ENCODE data around the gene DSCAM.
"Not testable (repeated sequence)": the region's sequence is repeated elsewhere in the genome, so short reads cannot be mapped to it uniquely, and the experiment has no call there.

Gene DSCAM

DNA sequence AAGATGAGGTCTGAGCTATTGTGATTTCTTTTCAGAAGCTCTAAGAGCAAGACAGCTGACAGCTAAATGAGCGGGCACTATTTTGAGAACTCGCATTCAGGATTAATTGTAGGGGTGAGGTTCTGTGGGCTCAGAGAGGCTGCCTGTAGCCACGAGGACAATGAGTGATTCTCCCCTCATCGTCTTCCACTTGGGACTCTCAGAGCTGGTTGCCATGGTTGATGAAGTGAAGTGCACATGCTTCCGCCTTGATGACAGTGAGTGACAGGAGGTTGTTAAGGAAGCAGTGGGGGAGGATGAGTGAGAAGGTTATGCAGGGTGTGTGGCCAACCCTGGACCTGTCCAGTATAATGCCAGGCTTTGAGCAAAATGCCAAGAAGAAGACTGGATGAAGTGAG lies 638.0 kb downstream of the DSCAM start:
- DNase-seq = no peak

DNA sequence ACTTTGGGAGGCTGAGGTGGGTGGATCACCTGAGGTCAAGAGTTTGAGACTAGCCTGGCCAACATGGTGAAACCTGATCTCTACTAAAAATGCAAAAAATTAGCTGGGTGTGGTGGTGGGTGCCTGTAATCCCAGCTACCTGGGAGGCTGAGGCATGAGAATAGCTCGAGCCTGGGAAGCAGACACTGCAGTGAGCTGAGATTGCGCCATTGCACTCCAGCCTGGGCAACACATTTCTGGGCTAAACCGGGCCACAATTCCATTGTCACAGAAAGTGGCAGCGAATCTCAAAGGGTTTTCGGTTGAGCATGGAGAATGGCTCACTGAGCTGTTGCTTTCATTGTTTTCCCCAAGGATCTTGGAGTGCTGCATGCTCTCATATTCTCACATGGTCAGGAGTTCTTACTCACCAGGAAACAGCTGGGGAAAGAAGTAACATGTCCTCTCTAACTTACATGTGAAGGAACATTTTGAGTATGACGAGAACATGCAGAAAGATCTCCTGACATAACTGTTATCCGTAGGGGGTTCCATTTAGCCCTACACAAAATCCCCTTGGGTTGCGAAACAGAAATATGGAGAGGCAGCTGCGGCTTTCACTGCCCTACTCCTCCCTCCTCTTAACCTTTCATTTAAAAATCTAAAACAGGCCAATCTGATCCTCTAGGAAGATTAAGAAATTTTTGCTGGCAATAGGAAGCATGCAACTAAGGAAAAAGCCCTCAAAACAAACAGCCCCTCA lies 638.6 kb downstream of the DSCAM start:
- no peak for DNase-seq

DNA sequence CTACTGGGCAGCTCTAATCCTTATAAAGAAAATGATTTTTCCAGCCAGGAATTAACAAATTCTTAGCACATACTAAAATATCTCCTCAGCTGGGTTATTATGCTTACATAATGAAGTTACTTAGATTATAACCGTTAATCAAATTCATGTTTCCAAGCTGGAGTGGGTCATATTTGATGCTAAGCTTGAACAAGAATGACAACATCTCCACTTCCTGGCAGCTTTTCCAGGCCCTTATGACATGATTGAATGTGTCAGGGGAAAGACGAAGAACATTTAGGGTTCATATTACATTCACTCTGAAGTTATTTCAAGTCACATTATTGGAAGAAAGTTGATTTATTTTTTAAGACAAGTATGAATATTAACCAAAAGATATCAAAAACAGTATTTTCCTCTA lies 646.0 kb downstream of the DSCAM start:
- no peak for DNase-seq

DNA sequence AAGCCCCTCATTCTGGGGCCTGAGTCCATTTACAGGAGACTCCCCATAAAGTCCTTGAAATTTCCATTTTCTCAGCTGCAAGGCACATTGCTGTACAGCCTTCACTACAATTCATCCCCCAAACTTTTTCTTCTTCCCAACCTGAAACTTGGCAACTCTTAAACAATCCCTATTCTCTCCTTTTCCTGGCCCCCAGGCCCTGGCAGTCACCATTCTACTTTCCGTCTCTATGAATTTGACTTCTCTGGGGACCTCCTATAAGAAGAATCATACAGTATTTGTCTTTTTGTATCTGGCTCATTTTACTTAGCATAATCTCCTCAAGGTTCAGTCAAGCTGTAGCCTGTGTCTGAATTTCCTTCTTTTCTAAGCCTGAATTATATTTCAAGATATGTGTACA lies 646.8 kb downstream of the DSCAM start:
- DNase-seq = no peak

DNA sequence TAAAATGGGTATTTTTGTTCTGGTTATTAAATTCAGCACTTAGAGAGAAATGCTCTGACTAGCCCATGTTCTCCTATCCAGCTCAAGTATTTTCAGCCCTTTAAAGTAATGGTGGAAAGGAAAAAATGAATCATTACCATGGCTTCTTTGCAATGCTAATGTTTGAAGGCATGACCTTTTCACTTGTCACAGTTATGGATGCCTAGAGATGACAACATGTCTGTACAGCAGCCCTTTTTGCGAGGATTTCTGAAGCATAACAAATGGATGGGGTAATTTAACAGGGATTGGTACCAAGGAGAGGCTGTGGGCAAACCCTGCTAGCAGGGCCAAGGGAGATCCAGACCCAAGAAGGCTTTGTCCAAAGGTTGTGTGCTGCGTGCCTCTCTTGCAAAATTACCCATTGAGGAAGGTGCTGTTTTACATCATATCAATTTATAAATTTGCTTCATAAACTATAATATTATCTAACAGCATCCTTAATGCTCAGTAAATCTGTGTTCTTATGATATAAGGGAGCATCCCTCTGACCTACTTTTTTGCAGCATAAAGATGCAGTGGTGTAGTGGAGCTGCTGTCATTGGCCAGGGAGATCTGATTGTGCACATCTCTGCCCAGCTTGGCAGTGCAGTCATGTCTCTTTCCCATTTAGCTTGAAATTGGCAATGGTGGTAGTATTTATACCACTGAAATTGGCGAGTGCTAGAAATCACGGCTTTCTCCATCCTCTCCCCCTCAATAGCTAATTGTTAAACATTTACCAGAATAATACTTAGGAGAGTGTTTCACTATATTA lies 652.6 kb downstream of the DSCAM start:
- DNase-seq = no peak

DNA sequence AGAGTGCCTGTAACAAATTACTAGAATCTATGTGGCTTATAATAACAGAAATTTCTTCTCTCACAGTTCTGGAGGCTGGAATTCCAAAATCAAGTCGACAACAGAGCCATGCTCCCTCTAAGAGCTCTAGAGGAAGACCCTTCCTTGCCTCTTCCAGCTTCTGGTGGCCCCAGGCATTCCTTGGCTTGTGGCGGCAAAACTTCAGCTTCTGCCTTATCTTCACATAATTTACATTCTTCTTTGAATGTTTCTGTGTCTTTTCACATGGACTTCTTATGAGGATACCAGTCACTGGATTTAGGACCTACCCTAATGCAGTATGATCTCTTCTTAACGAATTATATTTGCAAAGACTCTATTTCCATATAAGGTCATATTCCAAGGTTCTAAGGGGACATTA lies 655.3 kb downstream of the DSCAM start:
- no peak for DNase-seq

DNA sequence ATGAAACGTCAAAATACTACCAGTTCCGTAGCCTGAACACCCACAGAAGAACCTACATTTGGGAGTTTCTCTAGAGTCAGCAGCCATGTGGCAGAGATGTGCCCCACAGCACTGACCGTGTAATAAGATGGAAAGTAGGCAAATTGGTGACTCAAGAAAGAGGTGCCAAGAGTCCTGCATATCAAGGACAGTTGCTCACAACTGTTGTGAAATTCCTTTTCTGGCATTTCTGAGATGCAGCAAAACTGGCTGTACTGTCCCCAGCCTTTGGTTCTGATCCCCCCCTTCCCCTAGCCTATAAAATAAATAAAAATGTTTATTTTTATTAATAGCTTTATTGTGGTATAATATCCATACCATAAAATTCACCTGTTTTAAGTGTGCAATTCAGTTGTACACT lies 655.8 kb downstream of the DSCAM start:
- no peak for DNase-seq

DNA sequence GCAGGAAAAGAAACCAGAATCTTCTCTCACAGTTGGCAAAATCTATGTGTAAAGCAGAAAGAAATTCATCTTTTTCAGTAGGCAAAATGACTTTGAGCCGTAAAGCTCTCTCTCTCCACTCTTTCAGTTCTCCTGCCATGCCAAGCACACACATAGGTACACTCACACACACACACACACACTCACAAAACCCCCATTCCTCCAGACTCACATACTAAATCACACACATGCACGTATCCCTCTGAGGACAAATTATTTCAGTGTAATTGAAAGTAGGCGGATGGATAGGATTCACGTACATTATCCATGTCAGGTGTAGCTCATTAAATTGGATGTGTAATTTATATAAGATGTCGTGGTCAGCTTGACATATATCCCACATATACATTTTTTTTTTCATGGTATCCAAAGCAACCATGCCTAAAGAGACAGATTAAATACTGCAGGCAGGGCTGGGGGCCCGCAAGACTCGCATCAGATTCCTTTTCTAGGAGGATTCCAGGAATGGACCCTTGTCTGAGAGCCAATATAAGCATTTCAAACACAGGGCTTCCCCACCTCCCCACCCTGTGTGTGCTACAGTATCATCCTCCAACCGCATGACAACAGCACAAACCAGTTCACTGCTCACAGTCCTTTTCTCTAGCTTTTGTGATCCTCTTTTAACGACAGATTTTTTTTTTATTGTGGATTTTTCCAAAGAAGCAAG lies 658.9 kb downstream of the DSCAM start:
- DNase-seq = no peak

DNA sequence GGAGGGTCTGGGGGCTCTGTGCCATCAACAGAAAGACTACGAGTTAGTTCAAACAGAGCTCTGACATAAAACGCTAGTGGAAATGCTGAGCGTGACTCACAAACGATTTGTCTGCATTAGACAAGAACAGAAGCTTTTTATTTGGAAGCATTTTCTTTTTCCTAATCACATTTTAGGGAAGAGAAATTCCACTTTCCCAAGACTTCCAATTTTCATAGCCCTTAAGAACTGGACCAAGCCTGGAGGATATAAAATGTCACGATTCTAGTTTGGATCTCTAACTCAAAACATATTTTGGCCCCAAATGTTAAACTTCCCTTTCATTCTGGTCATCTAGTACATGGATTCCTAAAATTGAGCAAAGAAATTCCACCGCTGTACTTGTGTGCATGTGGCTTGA lies 659.7 kb downstream of the DSCAM start:
- no peak for DNase-seq

DNA sequence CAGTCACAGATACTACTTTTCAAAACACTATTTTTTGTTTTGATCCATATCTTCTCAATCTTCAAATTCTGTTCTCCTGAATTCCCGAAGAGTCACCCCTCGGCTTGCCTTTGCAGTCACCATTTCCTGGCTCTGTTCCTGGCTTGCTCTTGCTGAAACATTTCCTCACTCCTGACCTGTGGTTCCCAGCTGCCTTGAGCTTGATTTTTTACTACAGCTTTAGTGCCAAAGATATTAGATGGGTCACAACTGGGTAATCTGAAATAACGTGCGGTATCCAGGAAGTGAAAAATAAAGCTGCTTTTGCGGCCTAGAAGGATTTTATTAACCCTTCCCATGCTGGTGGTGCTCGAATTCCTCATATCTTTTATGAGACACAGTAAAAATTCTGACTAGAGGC lies 660.9 kb downstream of the DSCAM start:
- peak; percentile 50 for DNase-seq

DNA sequence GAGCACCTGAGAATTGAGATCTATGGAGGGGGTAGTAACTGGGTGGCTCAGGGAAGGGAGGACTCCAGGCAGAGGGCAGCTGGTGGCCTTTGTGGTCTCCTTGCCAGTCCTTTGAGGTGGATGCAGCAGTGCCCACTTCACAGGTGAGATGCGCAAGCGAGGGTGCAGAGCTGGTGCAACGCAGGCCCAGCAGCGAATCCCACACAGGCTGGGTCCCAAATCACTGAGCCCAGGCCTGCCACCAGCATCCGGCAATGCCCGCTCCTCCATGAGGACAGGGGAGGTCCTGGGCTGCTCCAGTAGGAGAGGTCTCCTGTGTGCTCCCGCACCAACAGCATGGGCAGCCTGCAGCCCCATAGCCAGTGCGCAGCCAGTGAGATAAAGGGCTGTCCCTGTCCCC lies 661.8 kb downstream of the DSCAM start:
- no peak for DNase-seq

DNA sequence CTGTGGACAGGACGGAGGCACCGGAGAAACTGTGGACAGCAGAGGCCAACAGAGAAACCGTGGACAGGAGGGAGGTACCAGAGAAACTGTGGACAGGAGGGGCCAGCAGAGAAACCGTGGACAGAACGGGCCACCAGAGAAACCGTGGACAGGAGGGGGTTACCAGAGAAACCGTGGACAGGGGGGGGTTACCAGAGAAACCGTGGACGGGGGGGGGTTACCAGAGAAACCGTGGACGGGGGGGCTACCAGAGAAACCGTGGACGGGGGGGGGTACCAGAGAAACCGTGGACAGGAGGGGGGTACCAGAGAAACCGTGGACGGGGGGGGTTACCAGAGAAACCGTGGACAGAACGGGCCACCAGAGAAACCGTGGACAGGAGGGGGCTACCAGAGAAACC lies 664.5 kb downstream of the DSCAM start:
- DNase-seq = not testable (repeated sequence)

DNA sequence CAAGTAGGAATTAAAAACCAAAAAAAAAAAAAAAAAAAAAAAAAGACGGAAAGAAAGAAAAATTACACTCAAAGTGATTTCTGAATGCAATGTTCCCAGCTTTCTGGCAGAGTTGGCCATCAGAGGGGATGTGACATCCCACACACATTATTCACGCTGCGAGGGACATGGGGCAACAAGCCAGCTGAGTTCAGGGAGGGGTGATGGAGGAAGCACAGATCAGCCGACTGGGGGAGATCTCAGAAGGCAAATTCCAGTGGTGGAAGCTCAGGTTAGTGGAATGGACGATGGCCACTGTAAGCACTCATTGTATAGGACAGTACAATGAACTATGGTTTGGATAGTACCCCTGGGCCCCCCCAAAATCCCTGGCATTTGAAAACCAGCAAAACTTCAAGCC lies 667.8 kb downstream of the DSCAM start:
- DNase-seq = no peak

DNA sequence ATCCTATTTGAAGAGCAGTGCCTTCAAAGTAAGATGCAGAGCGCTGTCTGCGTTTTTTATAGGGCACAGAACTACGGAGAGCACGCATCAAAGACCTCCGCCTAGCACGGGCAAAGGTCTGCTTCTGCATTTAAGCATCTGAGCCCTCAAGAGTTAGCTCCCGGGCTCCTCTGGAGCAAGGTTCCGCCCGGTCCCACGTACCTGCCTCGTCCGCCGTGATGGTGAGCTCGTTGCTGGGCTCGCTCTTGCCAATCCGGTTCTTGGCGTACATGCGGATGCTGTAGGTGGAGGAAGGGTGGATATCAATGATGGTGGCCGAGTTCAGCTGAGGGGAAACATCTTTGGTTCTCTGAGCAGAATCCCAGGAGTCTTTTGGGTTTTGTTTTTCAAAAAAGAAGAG lies 668.2 kb downstream of the DSCAM start:
- DNase-seq = no peak

DNA sequence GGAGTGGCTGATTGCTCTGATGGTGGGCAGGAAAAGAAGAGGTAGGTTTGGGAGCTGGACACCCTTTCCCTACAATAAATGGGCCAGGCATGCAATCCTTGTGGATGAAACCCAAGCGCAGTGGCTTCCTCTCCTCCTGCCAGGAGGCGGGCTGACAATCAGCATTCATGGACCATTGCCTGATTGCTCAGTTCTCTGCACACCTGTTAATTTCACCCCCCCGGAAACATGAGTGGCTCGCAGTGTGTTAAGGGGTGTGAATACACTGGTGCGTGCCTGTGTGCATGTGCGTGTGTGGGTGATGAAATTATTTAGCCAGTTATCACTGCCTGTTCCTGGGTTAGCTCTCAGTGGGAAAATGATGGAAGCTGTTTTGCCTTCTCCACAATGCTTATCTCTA lies 669.0 kb downstream of the DSCAM start:
- DNase-seq = no peak

DNA sequence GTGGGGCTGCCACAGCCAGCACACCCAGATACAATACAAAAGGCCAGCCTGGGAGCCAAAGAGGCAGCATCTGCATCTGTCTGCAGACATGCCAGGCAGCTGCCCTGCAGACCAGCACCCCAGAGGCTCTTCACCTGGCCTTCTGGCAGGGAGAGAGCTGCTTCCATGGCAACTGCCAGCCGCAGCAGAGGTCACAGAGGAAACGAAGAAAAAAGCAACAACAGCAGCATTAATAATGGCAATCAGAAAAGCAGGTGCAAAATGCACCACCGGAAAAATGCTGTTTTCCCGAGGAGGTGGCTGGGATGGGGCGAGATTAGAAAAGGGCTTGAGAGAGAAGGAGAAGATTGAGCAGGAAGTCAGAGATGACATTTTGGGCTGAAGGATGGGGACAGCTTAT lies 670.2 kb downstream of the DSCAM start:
- peak; percentile 59 for DNase-seq

DNA sequence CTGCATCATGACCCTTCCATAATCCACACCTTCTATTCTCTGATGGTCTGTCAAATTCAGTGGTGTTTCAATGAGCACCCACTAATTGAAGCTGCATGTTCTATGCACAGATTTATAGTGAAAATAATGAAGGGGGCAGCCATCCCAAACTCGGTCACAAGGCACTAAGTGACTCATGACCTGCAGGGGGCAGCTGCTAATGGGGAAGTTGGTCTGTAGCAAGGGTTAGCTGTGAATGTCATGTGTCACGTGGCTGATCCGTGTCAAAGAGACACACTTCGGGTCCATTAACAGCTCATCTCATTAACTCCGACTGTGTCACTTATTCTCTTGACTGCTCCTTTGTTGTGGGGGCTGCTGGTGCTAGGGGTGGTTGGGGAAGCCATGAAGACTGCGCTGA lies 673.1 kb downstream of the DSCAM start:
- DNase-seq = no peak

DNA sequence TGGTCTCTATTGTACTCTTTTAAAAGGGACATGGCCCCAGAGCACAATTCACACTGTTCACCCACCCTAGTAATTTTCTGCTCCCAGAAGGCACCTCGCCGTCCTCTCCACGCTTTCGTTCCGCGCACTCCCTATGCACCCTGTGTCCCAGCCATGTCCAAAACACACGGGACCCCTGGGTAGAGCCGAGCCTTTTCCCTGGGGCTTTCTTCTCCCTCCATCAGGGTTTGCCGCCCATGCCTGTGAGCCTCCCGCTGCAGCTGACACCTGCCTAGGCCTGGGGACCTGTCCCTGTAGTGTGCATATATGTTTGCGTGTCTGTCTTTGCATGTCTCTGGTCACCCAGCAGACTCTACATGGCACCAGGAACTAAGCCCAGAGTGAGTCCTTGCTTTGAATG lies 677.0 kb downstream of the DSCAM start:
- DNase-seq = no peak

DNA sequence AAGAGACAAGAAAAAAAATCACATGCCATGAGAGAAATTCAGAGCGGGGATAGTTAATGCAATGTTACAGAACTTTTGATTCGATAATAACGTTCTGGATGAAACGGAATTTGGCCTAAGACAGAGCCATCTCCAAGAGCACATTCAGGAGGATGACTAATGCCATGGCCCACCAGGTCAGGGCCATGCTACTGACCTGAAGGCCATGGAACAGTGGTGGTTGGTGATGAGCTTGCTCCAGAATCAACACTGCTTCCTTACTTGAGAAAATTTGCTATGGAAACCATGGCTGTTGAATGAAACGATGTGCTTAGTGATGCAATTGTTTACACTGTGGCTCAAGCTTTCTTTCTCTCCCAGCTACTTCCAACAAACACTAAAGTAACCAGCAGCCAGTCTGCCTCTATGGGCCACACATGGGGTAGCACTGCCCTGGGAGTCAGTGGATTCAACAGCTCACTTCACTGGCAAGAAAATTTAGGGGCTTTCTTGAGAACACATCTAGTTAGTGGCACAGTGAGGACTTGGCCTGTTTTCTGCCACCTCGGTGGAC lies 680.6 kb downstream of the DSCAM start:
- no peak for DNase-seq

DNA sequence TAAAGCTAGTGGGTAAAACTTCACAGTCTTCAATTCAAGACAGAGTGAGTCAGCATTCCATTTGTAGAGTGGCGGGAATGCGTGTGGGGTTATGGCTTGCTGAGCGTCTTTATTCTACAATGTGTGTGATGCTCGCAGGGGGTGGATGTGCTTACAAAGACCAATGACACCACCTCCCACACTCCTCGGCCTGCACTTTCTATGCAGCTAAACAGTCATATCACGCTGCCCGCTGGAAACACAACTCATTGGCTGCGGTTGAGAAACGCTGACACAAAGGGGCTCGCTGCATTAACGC lies 681.2 kb downstream of the DSCAM start:
- no peak for DNase-seq

DNA sequence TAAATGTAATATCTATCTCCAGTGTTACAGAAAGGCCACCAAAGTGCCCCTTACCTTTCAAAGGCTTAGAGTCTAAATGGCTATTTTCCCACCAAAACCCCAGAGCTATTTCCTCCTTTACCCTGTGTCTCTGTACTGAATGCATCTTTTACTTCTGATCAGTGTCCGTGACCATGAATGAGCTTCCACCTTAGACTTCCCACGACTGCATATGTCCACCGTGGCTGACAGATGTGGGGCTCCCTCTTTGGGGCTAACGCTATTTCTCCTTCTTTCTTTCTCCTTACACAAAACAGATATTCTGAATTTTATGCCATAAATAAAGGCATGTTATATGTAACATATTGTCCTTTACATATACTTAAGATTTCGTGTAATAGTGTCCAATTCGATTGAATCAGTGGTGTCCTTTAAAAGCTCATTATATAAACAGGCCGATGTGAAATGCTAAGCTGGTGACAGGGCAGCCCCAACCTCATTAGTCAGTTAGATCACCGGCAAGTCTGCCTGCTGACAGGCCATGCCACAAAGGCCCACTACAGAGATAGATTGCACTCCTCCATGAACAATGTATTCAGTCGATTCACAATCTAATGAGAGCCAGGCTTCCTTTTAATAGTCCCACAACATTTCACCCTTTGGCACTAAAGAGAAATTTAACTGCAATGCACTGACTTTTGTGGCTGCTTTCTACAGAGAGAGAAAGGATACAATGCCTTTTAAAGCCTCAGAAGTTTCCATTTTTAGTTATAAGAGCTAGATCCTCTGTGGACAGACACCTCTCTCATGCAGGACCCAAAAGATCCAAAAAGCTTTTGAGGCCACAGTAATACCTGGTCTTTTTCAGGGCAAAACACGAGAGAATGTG lies 681.8 kb downstream of the DSCAM start:
- no peak for DNase-seq

DNA sequence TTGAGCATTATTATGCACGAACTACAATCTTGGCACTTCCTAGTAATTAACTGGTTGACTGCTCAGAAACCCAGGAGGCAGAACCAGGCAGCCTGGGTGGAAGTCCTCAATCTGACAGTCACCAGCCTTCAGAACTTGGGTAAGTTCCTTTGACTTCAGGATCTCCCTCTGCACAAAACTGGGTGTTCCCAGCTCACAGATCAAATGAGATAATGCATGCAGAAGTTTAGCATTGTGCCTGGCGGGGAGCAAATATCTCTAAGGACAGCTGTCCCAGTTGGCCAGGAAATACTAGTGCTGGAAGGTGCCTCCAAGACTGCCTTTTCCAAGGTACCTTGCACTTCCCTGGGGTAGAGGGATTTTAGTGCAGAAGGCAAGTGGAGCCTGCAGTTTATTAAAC lies 684.9 kb downstream of the DSCAM start:
- no peak for DNase-seq

DNA sequence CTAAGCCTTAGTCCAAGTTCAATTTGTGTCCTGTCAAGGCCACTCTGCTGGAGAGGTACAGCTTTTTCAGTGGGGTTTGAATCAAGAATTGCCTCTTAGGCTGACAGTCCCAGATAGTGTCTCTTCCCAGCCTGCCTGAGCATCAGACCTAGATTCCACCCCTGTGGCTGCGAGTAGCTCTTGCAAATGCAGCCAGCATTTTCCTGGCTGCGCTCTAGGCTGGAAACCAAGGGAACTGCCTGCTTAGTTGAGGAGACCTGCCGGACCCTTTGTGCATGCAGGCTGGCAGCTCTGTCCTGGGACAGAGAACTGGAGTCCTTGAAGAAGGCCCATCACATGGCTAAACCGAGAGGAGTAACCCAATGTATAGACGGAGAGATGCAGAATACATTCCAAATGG lies 686.0 kb downstream of the DSCAM start:
- DNase-seq = no peak

Data from left hindlimb (tissue), 1 donor.